ENCODE data around the gene PPP1R13B.

DNA sequence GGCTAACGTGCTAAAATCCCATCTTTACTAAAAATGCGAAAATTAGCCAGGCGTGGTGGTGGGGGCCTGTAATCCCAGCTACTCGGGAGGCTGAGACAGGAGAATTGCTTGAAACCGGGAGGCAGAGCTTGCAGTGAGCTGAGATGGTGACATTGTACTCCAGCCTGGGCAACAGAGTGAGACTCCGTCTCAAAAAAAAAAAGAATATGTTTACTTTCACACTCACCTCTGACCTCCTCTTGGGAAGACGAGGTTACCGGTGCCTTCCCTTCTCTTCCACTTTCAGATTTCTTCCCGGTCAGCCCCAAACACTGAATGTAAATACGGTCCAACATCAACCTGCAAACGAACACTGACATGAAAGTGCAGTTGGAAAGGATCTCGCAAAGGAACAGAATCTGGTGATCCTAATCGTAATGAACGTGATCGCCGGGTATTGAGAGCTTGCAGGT is 31.8 kb upstream of the PPP1R13B start:
- TF ChIP-seq, protein P1, sequence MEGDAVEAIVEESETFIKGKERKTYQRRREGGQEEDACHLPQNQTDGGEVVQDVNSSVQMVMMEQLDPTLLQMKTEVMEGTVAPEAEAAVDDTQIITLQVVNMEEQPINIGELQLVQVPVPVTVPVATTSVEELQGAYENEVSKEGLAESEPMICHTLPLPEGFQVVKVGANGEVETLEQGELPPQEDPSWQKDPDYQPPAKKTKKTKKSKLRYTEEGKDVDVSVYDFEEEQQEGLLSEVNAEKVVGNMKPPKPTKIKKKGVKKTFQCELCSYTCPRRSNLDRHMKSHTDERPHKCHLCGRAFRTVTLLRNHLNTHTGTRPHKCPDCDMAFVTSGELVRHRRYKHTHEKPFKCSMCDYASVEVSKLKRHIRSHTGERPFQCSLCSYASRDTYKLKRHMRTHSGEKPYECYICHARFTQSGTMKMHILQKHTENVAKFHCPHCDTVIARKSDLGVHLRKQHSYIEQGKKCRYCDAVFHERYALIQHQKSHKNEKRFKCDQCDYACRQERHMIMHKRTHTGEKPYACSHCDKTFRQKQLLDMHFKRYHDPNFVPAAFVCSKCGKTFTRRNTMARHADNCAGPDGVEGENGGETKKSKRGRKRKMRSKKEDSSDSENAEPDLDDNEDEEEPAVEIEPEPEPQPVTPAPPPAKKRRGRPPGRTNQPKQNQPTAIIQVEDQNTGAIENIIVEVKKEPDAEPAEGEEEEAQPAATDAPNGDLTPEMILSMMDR (conservative IDR thresholded peaks at IDR 0.05; ENCODE audit: low read depth in 2 of 2) = no peak
- TF ChIP-seq, protein P2, sequence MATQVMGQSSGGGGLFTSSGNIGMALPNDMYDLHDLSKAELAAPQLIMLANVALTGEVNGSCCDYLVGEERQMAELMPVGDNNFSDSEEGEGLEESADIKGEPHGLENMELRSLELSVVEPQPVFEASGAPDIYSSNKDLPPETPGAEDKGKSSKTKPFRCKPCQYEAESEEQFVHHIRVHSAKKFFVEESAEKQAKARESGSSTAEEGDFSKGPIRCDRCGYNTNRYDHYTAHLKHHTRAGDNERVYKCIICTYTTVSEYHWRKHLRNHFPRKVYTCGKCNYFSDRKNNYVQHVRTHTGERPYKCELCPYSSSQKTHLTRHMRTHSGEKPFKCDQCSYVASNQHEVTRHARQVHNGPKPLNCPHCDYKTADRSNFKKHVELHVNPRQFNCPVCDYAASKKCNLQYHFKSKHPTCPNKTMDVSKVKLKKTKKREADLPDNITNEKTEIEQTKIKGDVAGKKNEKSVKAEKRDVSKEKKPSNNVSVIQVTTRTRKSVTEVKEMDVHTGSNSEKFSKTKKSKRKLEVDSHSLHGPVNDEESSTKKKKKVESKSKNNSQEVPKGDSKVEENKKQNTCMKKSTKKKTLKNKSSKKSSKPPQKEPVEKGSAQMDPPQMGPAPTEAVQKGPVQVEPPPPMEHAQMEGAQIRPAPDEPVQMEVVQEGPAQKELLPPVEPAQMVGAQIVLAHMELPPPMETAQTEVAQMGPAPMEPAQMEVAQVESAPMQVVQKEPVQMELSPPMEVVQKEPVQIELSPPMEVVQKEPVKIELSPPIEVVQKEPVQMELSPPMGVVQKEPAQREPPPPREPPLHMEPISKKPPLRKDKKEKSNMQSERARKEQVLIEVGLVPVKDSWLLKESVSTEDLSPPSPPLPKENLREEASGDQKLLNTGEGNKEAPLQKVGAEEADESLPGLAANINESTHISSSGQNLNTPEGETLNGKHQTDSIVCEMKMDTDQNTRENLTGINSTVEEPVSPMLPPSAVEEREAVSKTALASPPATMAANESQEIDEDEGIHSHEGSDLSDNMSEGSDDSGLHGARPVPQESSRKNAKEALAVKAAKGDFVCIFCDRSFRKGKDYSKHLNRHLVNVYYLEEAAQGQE (IDR thresholded peaks at IDR 0.05; ENCODE audit: unreplicated experiment) = no peak
- TF ChIP-seq POLR2AphosphoS5 (IDR thresholded peaks at IDR 0.05; ENCODE audit: low read depth) (no peak), EZH2 (IDR thresholded peaks at IDR 0.05; ENCODE audit: low read depth, unreplicated experiment) (no peak), EZH2phosphoT487 (IDR thresholded peaks at IDR 0.05; ENCODE audit: unreplicated experiment) (no peak), JUNB (IDR thresholded peaks at IDR 0.05; ENCODE audit: unreplicated experiment) (no peak), ZNF114 (CRISPR knock-in tag; IDR thresholded peaks at IDR 0.05) (no peak), ZNF331 (CRISPR knock-in tag; IDR thresholded peaks at IDR 0.05; ENCODE audit: low read depth) (no peak), CREB1 (CRISPR knock-in tag; IDR thresholded peaks at IDR 0.05; ENCODE audit: low read depth) (no peak), STAT1 (IDR thresholded peaks at IDR 0.05; ENCODE audit: unreplicated experiment) (no peak)
- TF ChIP-seq, protein P3, sequence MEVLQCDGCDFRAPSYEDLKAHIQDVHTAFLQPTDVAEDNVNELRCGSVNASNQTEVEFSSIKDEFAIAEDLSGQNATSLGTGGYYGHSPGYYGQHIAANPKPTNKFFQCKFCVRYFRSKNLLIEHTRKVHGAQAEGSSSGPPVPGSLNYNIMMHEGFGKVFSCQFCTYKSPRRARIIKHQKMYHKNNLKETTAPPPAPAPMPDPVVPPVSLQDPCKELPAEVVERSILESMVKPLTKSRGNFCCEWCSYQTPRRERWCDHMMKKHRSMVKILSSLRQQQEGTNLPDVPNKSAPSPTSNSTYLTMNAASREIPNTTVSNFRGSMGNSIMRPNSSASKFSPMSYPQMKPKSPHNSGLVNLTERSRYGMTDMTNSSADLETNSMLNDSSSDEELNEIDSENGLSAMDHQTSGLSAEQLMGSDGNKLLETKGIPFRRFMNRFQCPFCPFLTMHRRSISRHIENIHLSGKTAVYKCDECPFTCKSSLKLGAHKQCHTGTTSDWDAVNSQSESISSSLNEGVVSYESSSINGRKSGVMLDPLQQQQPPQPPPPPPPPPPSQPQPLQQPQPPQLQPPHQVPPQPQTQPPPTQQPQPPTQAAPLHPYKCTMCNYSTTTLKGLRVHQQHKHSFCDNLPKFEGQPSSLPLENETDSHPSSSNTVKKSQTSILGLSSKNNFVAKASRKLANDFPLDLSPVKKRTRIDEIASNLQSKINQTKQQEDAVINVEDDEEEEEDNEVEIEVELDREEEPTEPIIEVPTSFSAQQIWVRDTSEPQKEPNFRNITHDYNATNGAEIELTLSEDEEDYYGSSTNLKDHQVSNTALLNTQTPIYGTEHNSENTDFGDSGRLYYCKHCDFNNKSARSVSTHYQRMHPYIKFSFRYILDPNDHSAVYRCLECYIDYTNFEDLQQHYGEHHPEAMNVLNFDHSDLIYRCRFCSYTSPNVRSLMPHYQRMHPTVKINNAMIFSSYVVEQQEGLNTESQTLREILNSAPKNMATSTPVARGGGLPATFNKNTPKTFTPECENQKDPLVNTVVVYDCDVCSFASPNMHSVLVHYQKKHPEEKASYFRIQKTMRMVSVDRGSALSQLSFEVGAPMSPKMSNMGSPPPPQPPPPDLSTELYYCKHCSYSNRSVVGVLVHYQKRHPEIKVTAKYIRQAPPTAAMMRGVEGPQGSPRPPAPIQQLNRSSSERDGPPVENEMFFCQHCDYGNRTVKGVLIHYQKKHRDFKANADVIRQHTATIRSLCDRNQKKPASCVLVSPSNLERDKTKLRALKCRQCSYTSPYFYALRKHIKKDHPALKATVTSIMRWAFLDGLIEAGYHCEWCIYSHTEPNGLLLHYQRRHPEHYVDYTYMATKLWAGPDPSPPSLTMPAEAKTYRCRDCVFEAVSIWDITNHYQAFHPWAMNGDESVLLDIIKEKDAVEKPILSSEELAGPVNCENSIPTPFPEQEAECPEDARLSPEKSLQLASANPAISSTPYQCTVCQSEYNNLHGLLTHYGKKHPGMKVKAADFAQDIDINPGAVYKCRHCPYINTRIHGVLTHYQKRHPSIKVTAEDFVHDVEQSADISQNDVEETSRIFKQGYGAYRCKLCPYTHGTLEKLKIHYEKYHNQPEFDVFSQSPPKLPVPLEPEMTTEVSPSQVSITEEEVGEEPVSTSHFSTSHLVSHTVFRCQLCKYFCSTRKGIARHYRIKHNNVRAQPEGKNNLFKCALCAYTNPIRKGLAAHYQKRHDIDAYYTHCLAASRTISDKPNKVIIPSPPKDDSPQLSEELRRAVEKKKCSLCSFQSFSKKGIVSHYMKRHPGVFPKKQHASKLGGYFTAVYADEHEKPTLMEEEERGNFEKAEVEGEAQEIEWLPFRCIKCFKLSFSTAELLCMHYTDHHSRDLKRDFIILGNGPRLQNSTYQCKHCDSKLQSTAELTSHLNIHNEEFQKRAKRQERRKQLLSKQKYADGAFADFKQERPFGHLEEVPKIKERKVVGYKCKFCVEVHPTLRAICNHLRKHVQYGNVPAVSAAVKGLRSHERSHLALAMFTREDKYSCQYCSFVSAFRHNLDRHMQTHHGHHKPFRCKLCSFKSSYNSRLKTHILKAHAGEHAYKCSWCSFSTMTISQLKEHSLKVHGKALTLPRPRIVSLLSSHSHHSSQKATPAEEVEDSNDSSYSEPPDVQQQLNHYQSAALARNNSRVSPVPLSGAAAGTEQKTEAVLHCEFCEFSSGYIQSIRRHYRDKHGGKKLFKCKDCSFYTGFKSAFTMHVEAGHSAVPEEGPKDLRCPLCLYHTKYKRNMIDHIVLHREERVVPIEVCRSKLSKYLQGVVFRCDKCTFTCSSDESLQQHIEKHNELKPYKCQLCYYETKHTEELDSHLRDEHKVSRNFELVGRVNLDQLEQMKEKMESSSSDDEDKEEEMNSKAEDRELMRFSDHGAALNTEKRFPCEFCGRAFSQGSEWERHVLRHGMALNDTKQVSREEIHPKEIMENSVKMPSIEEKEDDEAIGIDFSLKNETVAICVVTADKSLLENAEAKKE (CRISPR knock-in tag; IDR thresholded peaks at IDR 0.05) = no peak
- TF ChIP-seq, protein P4, sequence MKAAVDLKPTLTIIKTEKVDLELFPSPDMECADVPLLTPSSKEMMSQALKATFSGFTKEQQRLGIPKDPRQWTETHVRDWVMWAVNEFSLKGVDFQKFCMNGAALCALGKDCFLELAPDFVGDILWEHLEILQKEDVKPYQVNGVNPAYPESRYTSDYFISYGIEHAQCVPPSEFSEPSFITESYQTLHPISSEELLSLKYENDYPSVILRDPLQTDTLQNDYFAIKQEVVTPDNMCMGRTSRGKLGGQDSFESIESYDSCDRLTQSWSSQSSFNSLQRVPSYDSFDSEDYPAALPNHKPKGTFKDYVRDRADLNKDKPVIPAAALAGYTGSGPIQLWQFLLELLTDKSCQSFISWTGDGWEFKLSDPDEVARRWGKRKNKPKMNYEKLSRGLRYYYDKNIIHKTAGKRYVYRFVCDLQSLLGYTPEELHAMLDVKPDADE (IDR thresholded peaks at IDR 0.05) = no peak

All from GM23338 (cell line).